ENCODE data around the gene EIF4E2. TPM values are rescaled to one million over a fixed set of nuclear protein-coding genes. Genes with fewer than 3 reads are reported as not detected.

EIF4E2 gene
- total and polyA plus RNA-seq, 4 donors: 43.7 to 77.7 (median 65.9) TPM

DNA sequence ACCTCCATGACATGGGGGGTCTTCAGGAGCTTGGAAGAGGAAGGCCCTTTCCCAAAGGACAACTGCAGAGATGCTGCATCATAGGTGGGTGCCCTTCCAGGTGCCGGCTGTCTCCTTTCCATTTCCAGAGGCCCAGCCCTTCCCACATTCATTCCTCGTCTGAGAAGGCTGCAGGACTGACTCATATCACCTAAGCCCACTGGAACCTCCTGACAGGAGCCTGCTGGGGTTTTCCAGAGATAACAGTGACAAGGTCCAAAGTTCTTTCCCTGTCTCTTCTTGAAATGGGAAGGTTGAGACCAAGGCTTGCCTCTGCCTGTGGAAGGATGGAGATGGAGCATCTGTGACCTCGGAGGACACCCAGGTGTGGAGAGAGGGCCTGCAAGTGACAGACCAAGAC lies 33.9 kb upstream of the EIF4E2 start:
- Histone ChIP-seq H3K36me3 (ENCODE audit: control insufficient read depth in 4 of 4, insufficient read depth in 4 of 4, low read length in 4 of 4) (no peaks in the 10 kb centered on the region), H3K9me3 (ENCODE audit: control insufficient read depth in 4 of 4, insufficient read depth in 3 of 4, low read length in 3 of 4) (peaks cover 0 to 2% (median 0%) of the 10 kb centered on the region in 4 donors), H3K4me3 (no peak overlapping the region), H3K4me1 (ENCODE audit: control insufficient read depth in 5 of 5, insufficient read depth in 5 of 5, low read length in 5 of 5) (no peaks in the 10 kb centered on the region), H3K9ac (ENCODE audit: insufficient read depth in 1 of 2, low read length in 2 of 2) (no peak overlapping the region), H3K27ac (ENCODE audit: low read depth in 1 of 2, low read length in 1 of 2) (no peak overlapping the region), H3K27me3 (ENCODE audit: control insufficient read depth in 3 of 3, insufficient read depth in 3 of 3, low read length in 2 of 3) (peaks cover 0 to 14% (median 7%) of the 10 kb centered on the region in 3 donors)
- no peak for ATAC-seq (ENCODE audit: insufficient read depth, low FRiP score)
- WGBS, 2 donors: 92% methylated on average over 3 of the region's 3 CpGs
- no peak for DNase-seq
- TF ChIP-seq, protein P1, sequence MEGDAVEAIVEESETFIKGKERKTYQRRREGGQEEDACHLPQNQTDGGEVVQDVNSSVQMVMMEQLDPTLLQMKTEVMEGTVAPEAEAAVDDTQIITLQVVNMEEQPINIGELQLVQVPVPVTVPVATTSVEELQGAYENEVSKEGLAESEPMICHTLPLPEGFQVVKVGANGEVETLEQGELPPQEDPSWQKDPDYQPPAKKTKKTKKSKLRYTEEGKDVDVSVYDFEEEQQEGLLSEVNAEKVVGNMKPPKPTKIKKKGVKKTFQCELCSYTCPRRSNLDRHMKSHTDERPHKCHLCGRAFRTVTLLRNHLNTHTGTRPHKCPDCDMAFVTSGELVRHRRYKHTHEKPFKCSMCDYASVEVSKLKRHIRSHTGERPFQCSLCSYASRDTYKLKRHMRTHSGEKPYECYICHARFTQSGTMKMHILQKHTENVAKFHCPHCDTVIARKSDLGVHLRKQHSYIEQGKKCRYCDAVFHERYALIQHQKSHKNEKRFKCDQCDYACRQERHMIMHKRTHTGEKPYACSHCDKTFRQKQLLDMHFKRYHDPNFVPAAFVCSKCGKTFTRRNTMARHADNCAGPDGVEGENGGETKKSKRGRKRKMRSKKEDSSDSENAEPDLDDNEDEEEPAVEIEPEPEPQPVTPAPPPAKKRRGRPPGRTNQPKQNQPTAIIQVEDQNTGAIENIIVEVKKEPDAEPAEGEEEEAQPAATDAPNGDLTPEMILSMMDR (IDR thresholded peaks at IDR 0.05; ENCODE audit: control extremely low read depth, extremely low read depth): no peak

DNA sequence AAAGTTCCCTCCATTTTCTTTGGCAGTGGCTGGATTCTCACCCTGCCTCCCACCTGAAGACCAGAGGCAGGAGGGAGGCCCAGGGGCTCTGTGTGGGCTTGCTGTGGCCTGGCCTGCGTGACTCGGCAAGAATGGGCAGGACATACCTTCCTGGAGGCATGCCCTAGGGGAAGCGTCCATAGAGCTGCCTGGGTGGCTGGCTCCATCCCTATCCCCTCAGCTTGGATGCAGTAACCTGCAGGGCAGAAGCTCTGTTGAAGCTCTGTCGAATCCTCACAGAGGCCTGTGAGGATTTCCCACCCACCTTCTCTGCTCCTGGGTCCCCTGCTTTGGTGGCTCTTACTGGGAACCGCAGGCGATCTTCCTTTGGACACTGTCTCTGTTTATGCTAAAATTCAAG lies 31.6 kb upstream of the EIF4E2 start:
- peaks cover 5 to 20% (median 16%) of the 10 kb centered on the region in 3 donors for H3K27me3 ChIP-seq (ENCODE audit: control insufficient read depth in 3 of 3, insufficient read depth in 3 of 3, low read length in 2 of 3)
- 67 to 77% methylated on average over 6 of the region's 6 CpGs for WGBS, 2 donors

DNA sequence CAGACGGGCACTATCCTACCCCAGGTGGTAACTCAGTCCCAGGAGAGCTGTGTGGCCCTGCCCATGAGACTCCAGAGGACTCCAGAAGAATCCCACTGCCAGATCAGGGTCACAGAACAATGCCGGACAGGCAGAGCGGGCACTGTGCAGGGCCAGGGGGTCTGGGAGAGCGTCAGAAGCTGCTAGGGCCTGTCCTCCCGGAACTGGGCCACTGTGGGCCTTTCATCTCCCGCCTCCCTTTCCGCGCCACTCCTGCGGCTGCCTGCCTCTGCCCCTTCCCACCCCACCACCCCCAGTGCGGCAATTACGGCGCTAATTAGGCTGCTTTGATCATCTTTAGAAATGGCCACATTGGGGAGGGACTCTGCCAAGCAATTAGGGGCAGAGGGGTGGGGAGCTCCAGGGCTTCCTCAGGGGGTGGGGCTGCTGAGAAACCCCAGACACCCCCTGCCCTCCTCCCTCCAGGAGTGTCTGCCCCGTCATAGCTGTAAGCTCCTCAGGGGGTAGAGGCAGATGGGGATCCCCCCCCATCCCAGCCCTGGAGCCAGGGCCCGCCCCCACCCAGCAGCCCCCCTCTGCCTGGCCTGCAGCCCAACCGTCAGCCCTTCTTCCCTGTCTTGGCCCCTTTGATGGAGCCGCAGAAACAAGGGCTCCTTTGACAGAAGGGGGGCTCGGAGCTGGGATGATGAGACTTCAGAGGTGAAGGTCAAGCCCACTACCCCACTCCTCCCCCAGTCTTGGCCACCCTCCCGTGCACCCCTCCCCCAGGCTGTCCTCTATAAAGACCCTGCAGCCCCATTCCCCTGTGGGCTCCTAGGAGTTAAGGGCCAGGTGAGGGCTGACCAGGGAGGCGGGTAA lies 30.7 kb upstream of the EIF4E2 start, which contains the start of gene PRSS56:
TSS of gene PRSS56 (plus strand) at position 808 of the 858 bp plus-strand sequence. CDS start 211 bp downstream, outside the sequence.
- Histone ChIP-seq H3K9me3 (ENCODE audit: control insufficient read depth in 4 of 4, insufficient read depth in 3 of 4, low read length in 3 of 4) (no peaks in the 10 kb centered on the region), H3K27ac (ENCODE audit: low read depth in 1 of 2, low read length in 1 of 2) (no peak within 1 kb of the TSS), H3K4me1 (ENCODE audit: control insufficient read depth in 5 of 5, insufficient read depth in 5 of 5, low read length in 5 of 5) (peaks cover 0 to 8% (median 0%) of the 10 kb centered on the region in 5 donors), H3K9ac (ENCODE audit: insufficient read depth in 1 of 2, low read length in 2 of 2) (no peak within 1 kb of the TSS), H3K4me3 (no peak within 1 kb of the TSS), H3K36me3 (ENCODE audit: control insufficient read depth in 4 of 4, insufficient read depth in 4 of 4, low read length in 4 of 4) (no peaks in the 10 kb centered on the region), H3K27me3 (ENCODE audit: control insufficient read depth in 3 of 3, insufficient read depth in 3 of 3, low read length in 2 of 3) (peaks cover 7 to 26% (median 22%) of the 10 kb centered on the region in 3 donors)
- DNase-seq: no peak
- ATAC-seq (ENCODE audit: insufficient read depth, low FRiP score): no peak
- TF ChIP-seq, protein P1 (IDR thresholded peaks at IDR 0.05; ENCODE audit: control extremely low read depth, extremely low read depth): no peak
- WGBS, 2 donors: 54 to 73% methylated on average over 18 to 19 of the region's 19 CpGs

More for the DNA sequence above, 31.6 kb upstream of the EIF4E2 start:
- ATAC-seq (ENCODE audit: insufficient read depth, low FRiP score) (no peak), DNase-seq (no peak)
- peaks cover 0 to 5% (median 0%) of the 10 kb centered on the region in 5 donors for H3K4me1 ChIP-seq (ENCODE audit: control insufficient read depth in 5 of 5, insufficient read depth in 5 of 5, low read length in 5 of 5)
- no peak overlapping the region for H3K9ac ChIP-seq (ENCODE audit: insufficient read depth in 1 of 2, low read length in 2 of 2)
- TF ChIP-seq, protein P1 (IDR thresholded peaks at IDR 0.05; ENCODE audit: control extremely low read depth, extremely low read depth): no peak
- no peaks in the 10 kb centered on the region for H3K9me3 ChIP-seq (ENCODE audit: control insufficient read depth in 4 of 4, insufficient read depth in 3 of 4, low read length in 3 of 4)
- no peak overlapping the region for H3K27ac ChIP-seq (ENCODE audit: low read depth in 1 of 2, low read length in 1 of 2)
- H3K36me3 ChIP-seq (ENCODE audit: control insufficient read depth in 4 of 4, insufficient read depth in 4 of 4, low read length in 4 of 4): no peaks in the 10 kb centered on the region
- no peak overlapping the region for H3K4me3 ChIP-seq
